ENCODE data around the gene RAPSN. TPM values are rescaled to one million over a fixed set of nuclear protein-coding genes. Genes with fewer than 3 reads are reported as not detected.

The RAPSN gene
- total RNA-seq, 2 donors from 2014 or later, result not detected

DNA sequence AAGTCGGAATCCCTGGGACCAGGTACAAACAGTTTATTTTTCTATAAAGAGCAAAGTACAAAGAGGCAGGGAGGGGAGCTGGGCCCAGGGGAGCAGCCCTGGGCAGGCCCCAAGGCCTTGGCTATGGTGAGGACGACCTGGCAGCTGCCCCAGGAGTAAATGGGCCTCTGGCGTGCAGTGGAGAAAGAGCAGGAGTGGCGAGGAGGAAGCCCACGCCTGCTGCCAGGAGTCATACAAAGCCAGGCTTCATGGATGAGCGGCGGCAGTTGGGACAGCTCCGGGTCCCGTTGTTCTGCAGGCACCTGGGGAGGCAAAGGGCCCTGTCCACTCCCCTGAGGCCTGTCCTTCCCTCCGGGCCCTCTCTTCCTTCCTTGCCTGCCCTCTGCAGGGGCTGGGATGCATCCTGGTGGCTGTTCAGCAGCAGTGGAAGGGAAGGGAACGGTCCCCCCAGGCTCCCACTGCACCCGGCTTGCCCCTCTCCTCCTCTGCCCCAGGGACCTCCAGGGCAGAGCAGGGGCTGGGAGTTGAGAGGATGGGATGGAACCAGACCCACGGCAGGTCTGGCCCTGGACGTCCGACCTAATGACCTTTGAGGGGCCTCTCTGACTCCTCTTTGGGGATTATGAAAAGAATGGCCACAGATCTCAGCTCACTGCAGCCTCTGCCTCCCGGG lies 11.1 kb downstream of the RAPSN start:
- no peak for DNase-seq (ENCODE audit: low spot score)
- no peaks in the 10 kb centered on the region for H3K27me3 ChIP-seq
- H3K36me3 ChIP-seq, result no peaks in the 10 kb centered on the region
- no peaks in the 10 kb centered on the region for H3K9me3 ChIP-seq
- TF ChIP-seq, protein P1, sequence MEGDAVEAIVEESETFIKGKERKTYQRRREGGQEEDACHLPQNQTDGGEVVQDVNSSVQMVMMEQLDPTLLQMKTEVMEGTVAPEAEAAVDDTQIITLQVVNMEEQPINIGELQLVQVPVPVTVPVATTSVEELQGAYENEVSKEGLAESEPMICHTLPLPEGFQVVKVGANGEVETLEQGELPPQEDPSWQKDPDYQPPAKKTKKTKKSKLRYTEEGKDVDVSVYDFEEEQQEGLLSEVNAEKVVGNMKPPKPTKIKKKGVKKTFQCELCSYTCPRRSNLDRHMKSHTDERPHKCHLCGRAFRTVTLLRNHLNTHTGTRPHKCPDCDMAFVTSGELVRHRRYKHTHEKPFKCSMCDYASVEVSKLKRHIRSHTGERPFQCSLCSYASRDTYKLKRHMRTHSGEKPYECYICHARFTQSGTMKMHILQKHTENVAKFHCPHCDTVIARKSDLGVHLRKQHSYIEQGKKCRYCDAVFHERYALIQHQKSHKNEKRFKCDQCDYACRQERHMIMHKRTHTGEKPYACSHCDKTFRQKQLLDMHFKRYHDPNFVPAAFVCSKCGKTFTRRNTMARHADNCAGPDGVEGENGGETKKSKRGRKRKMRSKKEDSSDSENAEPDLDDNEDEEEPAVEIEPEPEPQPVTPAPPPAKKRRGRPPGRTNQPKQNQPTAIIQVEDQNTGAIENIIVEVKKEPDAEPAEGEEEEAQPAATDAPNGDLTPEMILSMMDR (IDR thresholded peaks at IDR 0.05), result no peak
- H3K27ac ChIP-seq, result no peak overlapping the region
- H3K4me3 ChIP-seq, result no peak overlapping the region
- H3K4me1 ChIP-seq, result peaks cover 0 to 16% of the 10 kb centered on the region in 2 donors

DNA sequence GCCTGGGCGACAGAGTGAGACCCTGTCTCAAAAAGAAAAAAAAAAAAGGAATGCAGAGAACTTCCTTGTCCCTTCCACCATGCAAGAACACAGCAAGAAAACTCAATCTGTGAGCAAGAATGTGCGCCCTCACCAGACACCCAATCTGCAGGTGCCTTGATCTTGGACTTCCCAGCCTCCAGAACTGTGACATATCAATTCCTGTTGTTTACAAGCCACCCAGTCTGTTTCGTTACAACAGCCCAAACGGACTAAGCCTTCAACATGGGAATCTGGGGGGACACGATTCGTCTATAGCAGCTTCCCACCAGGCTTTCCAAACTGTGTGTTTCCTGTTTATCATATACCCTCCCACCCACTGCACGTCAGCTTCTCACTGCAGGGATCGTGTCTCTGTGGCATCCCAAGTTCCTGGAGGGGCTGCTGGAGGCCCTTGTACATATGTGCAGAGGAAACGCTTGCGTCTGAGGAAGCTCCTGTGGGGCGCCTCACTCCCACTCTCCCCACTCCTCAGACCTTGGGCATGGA lies 11.7 kb downstream of the RAPSN start:
- TF ChIP-seq, protein P1 (IDR thresholded peaks at IDR 0.05), result no peak
- Histone ChIP-seq H3K4me3 (no peak overlapping the region), H3K27me3 (no peaks in the 10 kb centered on the region), H3K36me3 (no peaks in the 10 kb centered on the region), H3K27ac (no peak overlapping the region), H3K4me1 (peaks cover 0 to 11% of the 10 kb centered on the region in 2 donors), H3K9me3 (no peaks in the 10 kb centered on the region)
- no peak for DNase-seq (ENCODE audit: low spot score)

DNA sequence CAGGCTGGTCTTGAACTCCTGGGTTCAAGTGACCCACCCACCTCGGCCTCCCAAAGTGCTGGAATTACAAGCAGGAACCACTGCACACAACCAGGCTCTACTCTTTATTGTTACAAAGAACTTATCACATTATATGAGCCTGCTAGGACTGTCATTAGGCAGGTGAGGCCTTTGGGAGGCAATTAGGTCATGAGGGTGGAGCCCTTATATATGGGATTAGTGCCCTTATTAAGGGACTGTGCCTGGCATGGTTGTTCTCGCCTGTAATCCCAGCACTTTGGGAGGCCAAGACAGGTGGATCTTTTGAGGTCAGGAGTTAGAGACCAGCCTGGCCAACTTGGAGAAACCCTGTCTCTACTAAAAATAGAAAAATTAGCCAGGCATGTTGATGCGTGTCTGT lies 12.2 kb downstream of the RAPSN start:
- H3K4me3 ChIP-seq, result no peak overlapping the region
- TF ChIP-seq, protein P1 (IDR thresholded peaks at IDR 0.05), result no peak
- no peaks in the 10 kb centered on the region for H3K27me3 ChIP-seq
- H3K4me1 ChIP-seq, result peaks cover 0 to 9% of the 10 kb centered on the region in 2 donors
- H3K36me3 ChIP-seq, result no peaks in the 10 kb centered on the region
- H3K27ac ChIP-seq, result no peak overlapping the region
- H3K9me3 ChIP-seq, result no peaks in the 10 kb centered on the region
- no peak for DNase-seq (ENCODE audit: low spot score)

DNA sequence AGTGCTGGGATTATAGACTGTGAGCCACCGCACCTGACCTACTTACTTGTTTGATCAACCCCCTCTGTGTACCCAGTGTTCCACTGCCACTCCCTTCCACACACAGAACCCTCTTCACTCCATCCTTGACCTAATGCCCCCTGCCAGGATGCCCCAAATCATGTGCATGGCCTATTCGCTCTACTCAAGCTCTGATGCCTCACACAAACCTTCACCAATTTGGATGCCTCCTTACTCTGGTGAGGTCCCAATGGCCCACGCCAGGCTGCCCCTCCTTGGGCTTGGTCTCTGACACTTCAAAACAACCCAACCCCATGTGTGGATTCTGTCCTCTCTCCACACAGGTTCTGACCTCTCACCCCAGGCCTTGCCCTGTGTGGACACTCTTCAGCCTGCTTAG lies 13.2 kb downstream of the RAPSN start:
- no peaks in the 10 kb centered on the region for H3K27me3 ChIP-seq
- no peak overlapping the region for H3K4me3 ChIP-seq
- H3K27ac ChIP-seq, result no peak overlapping the region
- peaks cover 0 to 9% of the 10 kb centered on the region in 2 donors for H3K4me1 ChIP-seq
- TF ChIP-seq, protein P1 (IDR thresholded peaks at IDR 0.05), result no peak
- H3K36me3 ChIP-seq, result no peaks in the 10 kb centered on the region
- DNase-seq (ENCODE audit: low spot score), result no peak
- H3K9me3 ChIP-seq, result no peaks in the 10 kb centered on the region

DNA sequence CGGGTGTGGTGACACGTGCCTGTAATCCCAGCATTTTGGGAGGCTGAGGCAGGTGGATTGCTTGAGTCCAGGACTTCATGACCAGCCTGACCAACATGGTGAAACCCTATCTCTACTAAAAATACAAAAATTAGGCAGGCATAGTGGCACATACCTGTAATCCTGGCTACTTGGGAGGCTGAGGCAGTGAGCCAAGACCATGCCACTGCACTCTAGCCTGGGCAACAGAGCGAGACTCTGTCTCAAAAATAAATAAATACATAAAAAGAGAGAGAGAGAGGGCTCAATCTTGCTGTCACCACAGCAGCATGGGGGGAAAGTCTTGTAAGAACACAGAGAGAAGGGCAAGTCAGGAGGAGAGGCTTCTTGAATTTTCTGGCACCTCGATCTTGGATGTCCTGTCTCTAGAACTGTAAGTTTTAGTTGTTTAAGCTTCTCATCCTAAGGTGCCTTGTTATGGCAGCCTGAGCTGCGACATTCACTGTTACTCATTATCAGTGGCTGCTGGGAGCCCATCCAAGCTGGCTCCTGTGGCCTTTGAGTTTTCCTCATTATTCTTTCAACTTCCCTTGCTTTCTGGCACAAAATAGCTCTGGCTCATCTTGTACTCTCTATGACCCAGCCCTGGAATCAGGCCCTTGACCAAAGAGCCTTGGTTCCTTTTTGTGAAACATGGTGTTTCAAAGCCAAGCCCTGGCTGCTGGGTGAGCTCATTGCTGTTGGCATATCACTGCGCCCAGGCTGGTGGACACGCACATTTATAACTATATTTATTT lies 14.7 kb downstream of the RAPSN start:
- TF ChIP-seq, protein P1 (IDR thresholded peaks at IDR 0.05), result no peak
- Histone ChIP-seq H3K27ac (peak overlapping the region in 1 of 2 donors; percentile 23), H3K36me3 (no peaks in the 10 kb centered on the region), H3K9me3 (no peaks in the 10 kb centered on the region), H3K27me3 (no peaks in the 10 kb centered on the region), H3K4me1 (peaks cover 0 to 9% of the 10 kb centered on the region in 2 donors), H3K4me3 (no peak overlapping the region)
- DNase-seq (ENCODE audit: low spot score), result no peak

Data from right atrium auricular region (tissue), 2 donors.